HEK293T (cell line): ENCODE data around the gene TPR.

ENCODE experiments used
- ARNT ChIP-seq: fragments of 450-650 bp; IDR thresholded peaks from 2 replicates; pipeline ENCODE4 v1.6.1; 2017; ENCODE audit warnings: mild to moderate bottlenecking
- BHLHE40 ChIP-seq: fragments of 450-650 bp; IDR thresholded peaks from 2 replicates; pipeline ENCODE4 v1.6.1; 2016; ENCODE audit warnings: mild to moderate bottlenecking, moderate library complexity, borderline replicate concordance
- CTBP1 ChIP-seq: fragments of 450-650 bp; IDR thresholded peaks from 2 replicates; pipeline ENCODE4 v1.6.1; 2016; ENCODE audit warnings: borderline replicate concordance
- FOXK2 ChIP-seq: fragments of 450-650 bp; IDR thresholded peaks from 2 replicates; pipeline ENCODE4 v1.6.1; 2016; ENCODE audit warnings: mild to moderate bottlenecking
- FOXM1 ChIP-seq: fragments of 450-650 bp; IDR thresholded peaks from 2 replicates; pipeline ENCODE4 v1.6.1; 2017; ENCODE audit warnings: mild to moderate bottlenecking, borderline replicate concordance
- L3MBTL2 ChIP-seq: fragments of 450-650 bp; conservative IDR thresholded peaks from 2 replicates; pipeline ENCODE4 v1.6.1; 2016; ENCODE audit warnings: mild to moderate bottlenecking
- LEF1 ChIP-seq: fragments of 450-650 bp; IDR thresholded peaks from 2 replicates; pipeline ENCODE4 v1.6.1; 2017; ENCODE audit warnings: mild to moderate bottlenecking, borderline replicate concordance
- PKNOX1 ChIP-seq: fragments of 450-650 bp; IDR thresholded peaks from 2 replicates; pipeline ENCODE4 v1.6.1; 2016
- SP1 ChIP-seq: fragments of 450-650 bp; IDR thresholded peaks from 2 replicates; pipeline ENCODE4 v1.6.1; 2017
- SUZ12 ChIP-seq: fragments of 450-650 bp; IDR thresholded peaks from 2 replicates; pipeline ENCODE4 v1.6.1; 2016; ENCODE audit warnings: mild to moderate bottlenecking
- ZNF384 ChIP-seq: fragments of 450-650 bp; IDR thresholded peaks from 2 replicates; pipeline ENCODE4 v1.6.1; 2016

- TF ChIP-seq SUZ12 = no peak
- no peak for TF ChIP-seq ZNF384
- TF ChIP-seq BHLHE40 = no peak
- no peak for TF ChIP-seq SP1
- TF ChIP-seq ARNT = no peak
- TF ChIP-seq FOXM1 = no peak
- no peak for TF ChIP-seq FOXK2
- no peak for TF ChIP-seq LEF1
- no peak for TF ChIP-seq CTBP1
- TF ChIP-seq L3MBTL2 = no peak
- no peak for TF ChIP-seq PKNOX1
Measured at GRCh38 chr1:186302381-186302920, 72.6 kb downstream of the TPR start.
